Keratinocyte (primary cell): ENCODE results near the gene PPP2CA. TPM values are rescaled to one million over a fixed set of nuclear protein-coding genes. Genes with fewer than 3 reads are reported as not detected.
A peak's percentile ranks its signal among the peaks of the same experiment; 100 is the strongest.
"Not testable (repeated sequence)": the region's sequence is repeated elsewhere in the genome, so short reads cannot be mapped to it uniquely, and the experiment has no call there.

Experiments used
- DNase-seq: peaks from one replicate; pipeline ENCODE4 v3.0.0-alpha.2; 2011; ENCODE audit warnings: low read depth, missing footprints, low spot score
- FAIRE-seq: peaks from 2 replicates; lab custom pipeline; 2011; peaks lifted over from hg19 to GRCh38; lab: Jason Lieb, UNC
- H2AFZ ChIP-seq: 2 replicates; pipeline ENCODE4 v1.6.0; 2012; ENCODE audit warnings: low read length, control low read depth, inconsistent platforms; ENCODE audit not compliant: control insufficient read depth
- H3K27ac ChIP-seq: 2 replicates; pipeline ENCODE4 v1.5.1; 2011; ENCODE audit warnings: low read length; ENCODE audit not compliant: control insufficient read depth, insufficient read depth
- H3K27me3 ChIP-seq: 3 replicates; pipeline ENCODE4 v1.6.0; 2011; ENCODE audit warnings: low read length; ENCODE audit not compliant: control insufficient read depth, insufficient read depth; ENCODE audit errors: extremely low read depth
- H3K36me3 ChIP-seq, 2 experiments: 2 replicates in 1 of 2; 3 replicates in 1 of 2; pipeline ENCODE4 v1.5.1; 2011; ENCODE audit warnings: low read length in 2 of 2, mild to moderate bottlenecking in 1 of 2; ENCODE audit not compliant: control insufficient read depth in 2 of 2, insufficient read depth in 2 of 2; ENCODE audit errors: extremely low read depth in 1 of 2
- H3K4me1 ChIP-seq: 3 replicates; pipeline ENCODE4 v1.5.1; 2011; ENCODE audit warnings: low read length; ENCODE audit not compliant: control insufficient read depth, insufficient read depth; ENCODE audit errors: extremely low read depth
- H3K4me2 ChIP-seq: 3 replicates; pipeline ENCODE4 v1.6.0; 2011; ENCODE audit warnings: low read depth, low read length; ENCODE audit not compliant: control insufficient read depth, insufficient read depth; ENCODE audit errors: extremely low read depth
- H3K4me3 ChIP-seq, 3 experiments: fragments of 200-600 bp in 1 of 3; sonication (generic) in 1 of 3; 2 replicates in 2 of 3; 3 replicates in 1 of 3; pipeline ENCODE4 v1.5.1; 2011 to 2016; ENCODE audit warnings: low read length in 3 of 3, mild to moderate bottlenecking in 3 of 3, control low read depth in 2 of 3, inconsistent platforms in 1 of 3, low read depth in 1 of 3, mixed read lengths in 1 of 3, mixed run types in 1 of 3, moderate library complexity in 1 of 3; ENCODE audit not compliant: control insufficient read depth in 2 of 3, insufficient read depth in 2 of 3; ENCODE audit errors: extremely low read depth in 1 of 3
- H3K79me2 ChIP-seq: 2 replicates; pipeline ENCODE4 v1.6.0; 2012; ENCODE audit warnings: low read length; ENCODE audit not compliant: control insufficient read depth, insufficient read depth
- H3K9ac ChIP-seq: 3 replicates; pipeline ENCODE4 v1.6.0; 2011; ENCODE audit warnings: low read length; ENCODE audit not compliant: control insufficient read depth, insufficient read depth; ENCODE audit errors: extremely low read depth
- H3K9me1 ChIP-seq: 3 replicates; pipeline ENCODE4 v1.6.0; 2011; ENCODE audit warnings: low read length; ENCODE audit not compliant: control insufficient read depth, insufficient read depth; ENCODE audit errors: extremely low read depth
- H3K9me3 ChIP-seq: 2 replicates; pipeline ENCODE4 v1.5.1; 2012; ENCODE audit warnings: low read depth, low read length; ENCODE audit not compliant: control insufficient read depth
- H4K20me1 ChIP-seq: 3 replicates; pipeline ENCODE4 v1.6.0; 2011; ENCODE audit warnings: low read length; ENCODE audit not compliant: control insufficient read depth, insufficient read depth; ENCODE audit errors: extremely low read depth
- EZH2 ChIP-seq: IDR thresholded peaks from one replicate; pipeline ENCODE4 v1.6.1; 2012; ENCODE audit warnings: inconsistent platforms, mild to moderate bottlenecking, low read length, moderate library complexity
- dilution Hi-C: fragments of 300-500 bp; cut with MboI; formaldehyde crosslinking; loops from one replicate; pipeline ENCODE4 v1.7.0; 2020; ENCODE audit warnings: low sequenced_read_pairs; ENCODE audit not compliant: extremely low pct_ligation_motif_present
- polyA plus RNA-seq, 5 experiments: library from polyadenylated mRNA; depleted of rRNA in 3 of 5; stranded (reverse) in 3 of 5; stranded (forward) in 1 of 5; unstranded in 1 of 5; fragments of >200 nt; gene quantifications; 1 replicate in 1 of 5; 2 replicates in 3 of 5; 3 replicates in 1 of 5; pipeline versions ENCODE4 v1.2.1 to v1.2.3, GENCODE V29; 2011 to 2012; ENCODE audit warnings: missing spikeins in 2 of 5, low read depth in 1 of 5, low replicate concordance in 1 of 5
- TF ChIP-seq, protein P1 (sequence below), 3 experiments: IDR thresholded peaks in 1 of 3; conservative IDR thresholded peaks in 1 of 3; optimal IDR thresholded peaks in 1 of 3; 2 replicates in 2 of 3; 3 replicates in 1 of 3; pipeline versions ENCODE3 to v1.5.1; 2011; ENCODE audit warnings: low read length in 3 of 3, mild to moderate bottlenecking in 3 of 3, moderate library complexity in 2 of 3, control low read depth in 1 of 3, inconsistent platforms in 1 of 3; ENCODE audit not compliant: insufficient read depth in 2 of 3; ENCODE audit errors: extremely low read depth in 1 of 3

PPP2CA gene
- polyA plus RNA-seq, 1 donor (not counting 4 experiments of a cell fraction or from before 2014, with no cell fraction given) = 255 TPM

DNA sequence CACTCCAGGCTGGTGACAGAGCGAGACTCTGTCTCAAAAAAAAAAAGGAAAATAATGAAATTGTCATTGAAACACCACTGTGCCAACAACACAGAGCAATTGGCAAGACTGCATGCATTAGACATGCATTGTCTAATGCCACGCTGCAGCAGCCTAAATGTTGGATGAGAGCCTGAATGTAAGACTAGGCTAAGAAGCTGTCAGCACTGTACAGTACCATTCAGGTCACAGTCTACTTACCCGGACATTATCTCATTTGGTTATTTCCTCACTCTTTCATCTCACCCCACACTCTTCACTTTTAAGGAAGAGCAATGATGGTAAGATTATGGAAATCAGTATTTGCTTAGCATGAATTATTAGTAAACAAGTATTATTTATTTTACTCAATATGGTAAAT, 31.3 kb upstream of the PPP2CA start:
- Histone ChIP-seq H3K27ac (no peak overlapping the region), H2AFZ (no peak overlapping the region), H3K27me3 (no peaks in the 10 kb centered on the region), H3K9me3 (no peaks in the 10 kb centered on the region), H3K79me2 (no peaks in the 10 kb centered on the region), H3K4me3 (no peak overlapping the region), H4K20me1 (no peaks in the 10 kb centered on the region), H3K36me3 (no peaks in the 10 kb centered on the region), H3K9ac (no peak overlapping the region), H3K4me1 (peaks cover 19% of the 10 kb centered on the region), H3K4me2 (no peak overlapping the region), H3K9me1 (no peaks in the 10 kb centered on the region)
- no peak for DNase-seq
- no peak for FAIRE-seq
- dilution Hi-C loops = no loop called here
- no peak for TF ChIP-seq EZH2
- TF ChIP-seq, protein P1, sequence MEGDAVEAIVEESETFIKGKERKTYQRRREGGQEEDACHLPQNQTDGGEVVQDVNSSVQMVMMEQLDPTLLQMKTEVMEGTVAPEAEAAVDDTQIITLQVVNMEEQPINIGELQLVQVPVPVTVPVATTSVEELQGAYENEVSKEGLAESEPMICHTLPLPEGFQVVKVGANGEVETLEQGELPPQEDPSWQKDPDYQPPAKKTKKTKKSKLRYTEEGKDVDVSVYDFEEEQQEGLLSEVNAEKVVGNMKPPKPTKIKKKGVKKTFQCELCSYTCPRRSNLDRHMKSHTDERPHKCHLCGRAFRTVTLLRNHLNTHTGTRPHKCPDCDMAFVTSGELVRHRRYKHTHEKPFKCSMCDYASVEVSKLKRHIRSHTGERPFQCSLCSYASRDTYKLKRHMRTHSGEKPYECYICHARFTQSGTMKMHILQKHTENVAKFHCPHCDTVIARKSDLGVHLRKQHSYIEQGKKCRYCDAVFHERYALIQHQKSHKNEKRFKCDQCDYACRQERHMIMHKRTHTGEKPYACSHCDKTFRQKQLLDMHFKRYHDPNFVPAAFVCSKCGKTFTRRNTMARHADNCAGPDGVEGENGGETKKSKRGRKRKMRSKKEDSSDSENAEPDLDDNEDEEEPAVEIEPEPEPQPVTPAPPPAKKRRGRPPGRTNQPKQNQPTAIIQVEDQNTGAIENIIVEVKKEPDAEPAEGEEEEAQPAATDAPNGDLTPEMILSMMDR (optimal IDR thresholded peaks at IDR 0.05 in 1 of 3, IDR thresholded peaks at IDR 0.05 in 1 of 3, conservative IDR thresholded peaks at IDR 0.05 in 1 of 3; ENCODE audit: extremely low read depth in 1 of 3, insufficient read depth in 2 of 3, low read length in 3 of 3) = no peak

DNA sequence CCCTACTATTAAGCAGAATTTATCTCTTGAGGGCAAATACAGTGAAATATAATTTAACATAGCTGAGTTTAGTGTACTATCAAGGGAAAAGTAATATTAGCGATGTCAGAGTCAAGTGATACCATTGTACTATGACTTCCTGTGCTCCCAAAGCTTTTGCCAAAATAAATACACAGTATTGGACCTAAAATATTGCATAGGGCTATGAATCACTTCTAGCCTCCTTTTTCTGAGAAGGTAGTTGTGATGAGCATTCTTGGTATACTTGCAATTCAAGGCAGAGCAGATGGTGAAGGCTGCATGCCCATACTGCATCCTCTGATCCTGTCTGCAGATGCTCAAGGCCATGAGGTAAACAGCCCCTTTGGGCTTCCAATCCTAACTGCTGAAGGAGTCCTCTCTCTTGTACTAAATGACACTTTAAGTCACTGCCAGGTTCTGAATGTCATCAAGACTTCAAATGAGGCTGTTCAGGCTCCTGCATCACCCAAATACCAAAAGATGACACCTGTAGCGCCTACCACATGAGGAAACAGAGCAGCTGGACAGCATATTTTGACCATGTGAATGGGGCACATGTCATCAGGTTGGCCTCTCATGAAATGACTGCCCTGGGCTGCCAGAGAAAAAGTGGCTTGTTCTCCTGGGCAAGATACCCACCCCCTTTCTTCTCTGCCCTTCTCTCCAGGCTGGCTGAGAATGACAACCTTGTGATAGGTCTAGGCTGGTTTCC, 29.7 kb upstream of the PPP2CA start:
- DNase-seq (no peak), FAIRE-seq (no peak)
- dilution Hi-C loops = no loop called here
- no peaks in the 10 kb centered on the region for H3K9me1 ChIP-seq
- TF ChIP-seq, protein P1 (optimal IDR thresholded peaks at IDR 0.05 in 1 of 3, IDR thresholded peaks at IDR 0.05 in 1 of 3, conservative IDR thresholded peaks at IDR 0.05 in 1 of 3; ENCODE audit: extremely low read depth in 1 of 3, insufficient read depth in 2 of 3, low read length in 3 of 3) = no peak
- no peak for TF ChIP-seq EZH2
- no peak overlapping the region for H3K4me2 ChIP-seq
- H3K9ac ChIP-seq = no peak overlapping the region
- H3K9me3 ChIP-seq = no peaks in the 10 kb centered on the region
- no peaks in the 10 kb centered on the region for H3K79me2 ChIP-seq
- no peaks in the 10 kb centered on the region for H4K20me1 ChIP-seq
- peaks cover 19% of the 10 kb centered on the region for H3K4me1 ChIP-seq
- no peak overlapping the region for H3K27ac ChIP-seq
- H3K27me3 ChIP-seq = no peaks in the 10 kb centered on the region
- H3K4me3 ChIP-seq = no peak overlapping the region
- H3K36me3 ChIP-seq = no peaks in the 10 kb centered on the region
- H2AFZ ChIP-seq = no peak overlapping the region

DNA sequence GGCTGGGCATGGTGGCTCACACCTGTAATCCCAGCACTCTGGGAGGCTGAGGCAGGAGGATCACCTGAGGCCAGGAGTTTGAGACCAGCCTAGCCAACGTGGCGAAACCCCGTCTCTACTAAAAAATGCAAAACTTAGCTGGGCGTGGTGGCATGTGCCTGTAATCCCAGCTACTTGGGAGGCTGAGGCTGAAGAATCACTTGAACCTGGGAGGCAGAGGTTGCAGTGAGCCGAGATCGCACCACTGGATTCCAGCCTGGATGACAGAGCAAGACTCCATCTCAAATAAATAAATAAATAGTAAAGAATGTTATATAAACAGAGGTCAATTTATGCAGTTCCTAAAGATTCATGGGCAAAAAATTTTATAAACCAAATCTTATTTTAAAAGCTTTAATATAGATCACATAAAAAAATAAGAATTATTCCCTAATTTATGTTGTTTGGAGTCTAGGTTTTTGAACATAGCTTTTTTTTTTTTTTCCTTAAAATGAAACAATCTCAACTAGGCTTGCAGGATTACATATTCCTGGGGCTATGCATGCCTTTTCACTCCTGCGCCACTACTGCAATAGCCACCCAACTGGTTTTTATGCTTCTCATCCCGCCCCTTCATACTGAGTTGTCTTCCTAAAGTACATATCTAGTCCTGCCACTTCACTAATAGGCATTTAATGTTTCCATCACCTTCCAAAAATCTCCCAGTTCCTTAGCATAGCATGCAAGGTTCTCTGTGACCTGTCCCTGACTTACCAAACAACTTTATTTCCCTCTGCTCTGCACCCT, 27.7 kb upstream of the PPP2CA start:
- H4K20me1 ChIP-seq, H2AFZ ChIP-seq, DNase-seq, H3K4me3 ChIP-seq, H3K9ac ChIP-seq, H3K9me1 ChIP-seq, dilution Hi-C loops, H3K27ac ChIP-seq, H3K79me2 ChIP-seq, FAIRE-seq, H3K9me3 ChIP-seq, H3K27me3 ChIP-seq, H3K36me3 ChIP-seq: not testable (repeated sequence)
- Histone ChIP-seq H3K4me2 (peak overlapping the region; percentile 7), H3K4me1 (peaks cover 19% of the 10 kb centered on the region)
